Astrocyte (in vitro differentiated cells and primary cell): ENCODE measurements around the gene STIM1.

Source experiments
- CTCF ChIP-seq: IDR thresholded peaks from 2 replicates; pipeline ENCODE4 v1.5.1; 2011; ENCODE audit warnings: low read depth, mild to moderate bottlenecking, inconsistent platforms, low read length, moderate library complexity; ENCODE audit not compliant: insufficient read depth
- EZH2 ChIP-seq: IDR thresholded peaks from 2 replicates; pipeline ENCODE4 v1.6.1; 2012; ENCODE audit warnings: mild to moderate bottlenecking, low read length, inconsistent platforms; ENCODE audit not compliant: insufficient read depth

- TF ChIP-seq CTCF: no peak
- TF ChIP-seq EZH2: no peak
These were observed 61.5 kb downstream of the STIM1 start for GRCh38 chr11:3916962-3917361.
